Measurements from ENCODE around the gene ATP13A1.

ATP13A1 gene

GRCh38 chr19:19642506-19643157, 20.8 kb downstream of the ATP13A1 start:
- DNase-seq, result no peak

GRCh38 chr19:19637523-19638251, 25.8 kb downstream of the ATP13A1 start:
- DNase-seq, result no peak

GRCh38 chr19:19637186-19637522, 26.3 kb downstream of the ATP13A1 start:
- no peak for DNase-seq

GRCh38 chr19:19636573-19637185, 26.8 kb downstream of the ATP13A1 start:
- DNase-seq, result no peak

- no peak for DNase-seq
Measured at GRCh38 chr19:19635313-19635702, 28.2 kb downstream of the ATP13A1 start.

DNA sequence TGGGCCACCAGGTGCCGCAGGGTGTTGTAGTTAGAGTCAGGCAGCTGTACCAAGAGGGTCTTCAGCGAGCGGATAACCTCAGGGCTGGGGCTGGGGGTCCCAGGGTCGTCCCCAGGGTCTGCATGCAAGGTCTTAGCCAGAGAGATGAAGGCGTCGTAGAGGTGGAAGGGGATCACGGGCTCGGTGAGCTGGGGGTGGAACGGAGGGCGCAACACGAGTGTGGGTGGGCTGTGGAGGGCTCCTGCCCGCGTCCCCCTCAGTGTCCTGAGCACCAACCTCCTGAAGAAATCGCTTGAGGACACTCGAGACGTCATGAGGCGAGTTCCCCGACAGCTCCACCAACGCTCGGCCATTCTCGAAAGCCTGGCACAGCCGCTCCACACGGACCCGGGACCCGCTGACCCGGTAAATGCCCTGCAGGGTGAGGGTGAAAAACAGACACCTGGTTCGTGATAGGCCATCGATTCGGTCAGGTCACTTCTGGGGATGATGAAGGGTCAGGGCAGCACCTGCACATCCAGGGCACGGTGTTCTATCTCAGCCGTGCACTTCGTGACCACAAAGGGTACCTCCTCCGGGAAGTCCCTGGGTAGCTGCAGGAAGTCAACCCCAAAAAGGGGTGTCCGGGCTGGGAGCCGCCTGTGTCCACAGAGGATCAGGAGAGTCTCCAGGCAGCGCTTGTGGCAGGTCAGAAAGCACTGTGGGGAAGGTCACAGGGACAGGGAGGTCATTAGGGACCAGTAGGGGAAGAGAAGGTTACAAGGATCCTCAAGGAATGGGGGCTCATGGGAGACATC, 28.8 kb downstream of the ATP13A1 start:
- no peak for DNase-seq

DNA sequence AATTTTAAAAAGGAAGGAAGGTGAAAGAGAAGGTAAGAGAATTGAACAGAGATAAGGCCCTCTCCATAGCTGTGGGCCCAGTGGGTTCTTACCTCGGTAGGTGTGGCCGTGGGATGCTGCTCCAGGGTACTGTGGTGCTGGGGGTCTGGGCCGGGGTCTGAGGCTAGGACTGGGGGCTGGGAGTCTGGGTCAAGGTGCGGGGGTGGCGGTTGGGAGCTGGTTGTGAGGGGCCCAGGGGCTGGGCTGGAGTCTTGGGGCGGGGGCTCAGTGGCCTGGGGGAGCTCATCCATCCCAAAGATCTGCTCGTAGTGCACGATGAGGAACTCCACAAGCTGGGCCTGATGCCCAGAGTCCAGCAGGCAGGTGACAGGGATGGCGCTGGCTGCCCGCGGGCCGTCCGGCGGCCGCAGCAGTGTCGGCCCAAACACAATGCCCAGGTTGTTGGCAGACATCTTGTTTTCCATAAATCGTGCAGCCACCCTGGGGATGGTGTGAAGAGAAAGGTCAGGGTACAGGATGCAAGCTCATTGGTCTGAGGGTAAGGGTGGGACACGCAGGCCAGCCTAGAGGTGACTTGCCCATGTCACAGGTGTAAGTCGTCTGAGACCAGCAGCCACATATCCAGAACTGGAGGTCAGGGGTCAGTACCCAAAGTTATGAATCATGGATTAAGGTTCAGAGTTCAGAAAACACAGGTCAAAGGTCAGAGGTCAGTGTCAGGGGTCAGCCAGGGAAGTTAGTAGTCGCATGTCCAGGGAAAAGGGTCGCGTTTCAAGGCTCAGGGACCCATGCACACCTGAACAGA, 29.6 kb downstream of the ATP13A1 start:
- DNase-seq, result no peak

- no peak for DNase-seq
Measured at GRCh38 chr19:19632661-19633060, 30.8 kb downstream of the ATP13A1 start.

GRCh38 chr19:19631346-19631745, 32.1 kb downstream of the ATP13A1 start:
- DNase-seq, result no peak

DNA sequence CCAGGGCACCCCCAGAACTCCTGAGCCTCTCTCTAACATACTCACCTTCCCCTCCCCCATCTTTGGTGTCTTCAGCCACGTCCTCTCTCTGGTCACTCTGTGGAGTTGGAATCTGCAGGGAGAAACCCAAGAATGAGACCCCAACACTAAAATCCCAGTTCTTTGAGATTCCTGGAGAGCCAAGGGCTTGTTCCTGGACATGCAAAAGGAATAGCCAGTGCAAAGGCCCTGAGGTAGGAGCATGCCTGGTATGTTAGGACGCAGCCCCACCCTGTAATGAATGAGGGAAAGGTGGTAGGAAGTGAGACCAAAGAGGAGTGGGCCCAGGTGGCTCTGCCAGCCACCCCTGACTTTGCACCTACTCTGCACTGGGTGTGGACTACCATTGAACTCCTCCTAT, 33.0 kb downstream of the ATP13A1 start:
- DNase-seq, result no peak

- DNase-seq, result no peak
Measured at GRCh38 chr19:19630062-19630414, 33.4 kb downstream of the ATP13A1 start.

- peak; percentile 70 for DNase-seq
Measured at GRCh38 chr19:19628501-19629134, 34.9 kb downstream of the ATP13A1 start.

DNA sequence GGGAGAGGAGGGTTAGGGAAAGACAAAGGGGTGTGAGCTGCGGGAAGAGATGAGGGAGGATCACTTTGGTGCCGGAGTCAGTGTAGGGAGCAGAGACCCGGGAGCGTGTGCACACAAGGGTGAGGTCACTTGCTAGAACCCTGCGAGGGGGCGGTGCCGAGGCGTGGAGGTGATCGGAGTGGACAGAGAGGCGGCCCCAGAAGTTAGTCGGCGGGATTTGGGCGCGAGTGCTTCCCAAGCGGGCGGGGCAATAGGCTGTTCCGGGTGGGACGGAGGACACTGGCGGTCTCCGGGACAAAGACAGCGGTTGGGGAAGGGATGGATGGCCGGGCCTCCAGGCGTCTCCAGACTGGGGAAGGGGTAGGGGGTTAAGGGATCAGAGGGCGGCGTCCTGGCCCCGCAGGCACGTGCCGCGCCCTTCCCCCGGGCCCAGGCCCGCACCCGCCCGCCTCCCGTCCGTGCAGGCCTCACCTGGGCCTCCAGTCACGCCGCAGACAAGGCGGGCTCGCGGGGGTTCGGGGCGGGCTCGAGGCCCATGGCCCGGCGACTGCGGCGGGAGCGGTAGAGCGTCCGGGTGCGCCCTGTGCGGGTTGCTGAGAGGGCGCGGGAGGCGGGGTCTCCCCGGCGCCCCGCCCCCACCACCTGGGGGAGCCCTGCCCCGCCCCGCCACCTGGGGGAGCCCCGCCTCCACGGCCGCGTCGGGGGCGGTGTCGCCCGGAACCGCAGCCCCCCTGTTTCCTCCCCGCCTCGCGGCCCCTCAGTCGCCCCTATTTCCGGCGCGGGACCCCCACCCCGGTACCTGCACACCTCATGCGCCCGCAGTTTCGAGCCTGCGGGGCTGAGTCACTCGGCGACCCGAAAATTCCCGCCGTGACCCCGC, 35.6 kb downstream of the ATP13A1 start, which contains the start of gene LPAR2:
Gene LPAR2, minus strand, starts transcription at position 600 of the 880 bp plus-strand sequence. CDS start 945 bp downstream, outside the sequence.
- peak; percentile 70 for DNase-seq

GRCh38 chr19:19626516-19627472, 36.7 kb downstream of the ATP13A1 start:
- DNase-seq, result no peak

- no peak for DNase-seq
Measured at GRCh38 chr19:19624032-19624570, 39.4 kb downstream of the ATP13A1 start.

- no peak for DNase-seq
Measured at GRCh38 chr19:19623383-19623782, 40.1 kb downstream of the ATP13A1 start.

DNA sequence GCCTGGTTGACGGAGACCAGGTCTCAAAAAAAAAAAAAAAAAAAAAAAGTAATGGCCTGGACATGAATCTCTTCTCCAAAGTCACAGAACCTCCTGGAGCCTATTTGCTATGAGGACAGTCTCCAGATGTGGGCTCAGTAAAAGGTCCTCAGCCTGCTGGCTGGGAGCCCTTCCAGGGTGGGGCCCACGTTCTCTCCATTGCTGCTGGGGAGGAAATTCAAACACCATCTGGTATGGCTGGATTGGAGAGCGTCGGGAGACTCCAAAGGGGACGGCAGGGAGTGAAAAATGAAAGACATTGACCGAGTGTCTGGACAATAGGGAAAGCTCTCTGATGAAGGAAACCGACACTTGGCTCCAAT, 43.6 kb downstream of the ATP13A1 start:
- no peak for DNase-seq

GRCh38 chr19:19619181-19619848, 44.2 kb downstream of the ATP13A1 start:
- DNase-seq, result peak; percentile 12

Measured in NCI-H2227 treated with DMSO at 0.1 percent for 48 hours (cell line).